H9 (cell line): Measurements from ENCODE around the gene UBE2G1. TPM values are rescaled to one million over a fixed set of nuclear protein-coding genes. Genes with fewer than 3 reads are reported as not detected.

Source experiments
- DNase-seq: peaks from one replicate; pipeline ENCODE4 v3.0.0-alpha.2; 2017
- H2AFZ ChIP-seq: one replicate; pipeline ENCODE4 v1.6.1; 2013; ENCODE audit warnings: mild to moderate bottlenecking, low read length, control low read depth, moderate library complexity
- H2AK5ac ChIP-seq: 2 replicates; pipeline ENCODE4 v1.6.1; 2013; ENCODE audit warnings: low read length, control low read depth, mixed read lengths; ENCODE audit not compliant: insufficient read length
- H2BK120ac ChIP-seq: one replicate; pipeline ENCODE4 v1.6.1; 2013; ENCODE audit warnings: low read depth, mild to moderate bottlenecking, low read length, control low read depth, inconsistent platforms; ENCODE audit not compliant: poor library complexity, severe bottlenecking
- H2BK12ac ChIP-seq: 2 replicates; pipeline ENCODE4 v1.6.1; 2013; ENCODE audit warnings: low read length, control low read depth, mixed read lengths, low read depth; ENCODE audit not compliant: insufficient read length
- H2BK15ac ChIP-seq: 2 replicates; pipeline ENCODE4 v1.6.1; 2013; ENCODE audit warnings: low read depth, low read length, control low read depth
- H2BK20ac ChIP-seq: one replicate; pipeline ENCODE4 v1.6.1; 2013; ENCODE audit warnings: low read depth, mild to moderate bottlenecking, low read length, control low read depth, inconsistent platforms; ENCODE audit not compliant: poor library complexity, severe bottlenecking
- H2BK5ac ChIP-seq: 2 replicates; pipeline ENCODE4 v1.6.1; 2013; ENCODE audit warnings: low read length, control low read depth, mixed read lengths; ENCODE audit not compliant: insufficient read length
- H3K14ac ChIP-seq: 2 replicates; pipeline ENCODE4 v1.6.1; 2013; ENCODE audit warnings: low read length, control low read depth; ENCODE audit not compliant: insufficient read depth
- H3K18ac ChIP-seq: 2 replicates; pipeline ENCODE4 v1.6.1; 2013; ENCODE audit warnings: low read depth, mild to moderate bottlenecking, mixed read lengths, low read length, control low read depth; ENCODE audit not compliant: insufficient read length
- H3K23ac ChIP-seq: 2 replicates; pipeline ENCODE4 v1.6.1; 2013; ENCODE audit warnings: low read length, control low read depth, mixed read lengths, low read depth; ENCODE audit not compliant: insufficient read length
- H3K23me2 ChIP-seq: 2 replicates; pipeline ENCODE4 v1.6.1; 2013; ENCODE audit warnings: low read depth, mild to moderate bottlenecking, mixed read lengths, low read length, control low read depth; ENCODE audit not compliant: insufficient read length, poor library complexity, severe bottlenecking
- H3K27ac ChIP-seq: 2 replicates; pipeline ENCODE4 v1.5.1; 2013; ENCODE audit warnings: low read length, control low read depth, mixed read lengths, low read depth; ENCODE audit not compliant: insufficient read length
- H3K27me3 ChIP-seq: 2 replicates; pipeline ENCODE4 v1.6.1; 2013; ENCODE audit warnings: low read length, control low read depth, inconsistent platforms; ENCODE audit not compliant: insufficient read depth
- H3K4ac ChIP-seq: 2 replicates; pipeline ENCODE4 v1.6.1; 2013; ENCODE audit warnings: low read depth, mild to moderate bottlenecking, control low read depth, inconsistent platforms, low read length, moderate library complexity
- H3K4me1 ChIP-seq: 2 replicates; pipeline ENCODE4 v1.6.1; 2013; ENCODE audit warnings: low read length, control low read depth, inconsistent platforms; ENCODE audit not compliant: insufficient read depth
- H3K4me2 ChIP-seq: 2 replicates; pipeline ENCODE4 v1.6.1; 2013; ENCODE audit warnings: low read length, control low read depth, mixed read lengths; ENCODE audit not compliant: insufficient read length, insufficient read depth
- H3K56ac ChIP-seq: 2 replicates; pipeline ENCODE4 v1.6.1; 2013; ENCODE audit warnings: low read depth, mild to moderate bottlenecking, mixed read lengths, low read length, control low read depth; ENCODE audit not compliant: insufficient read length
- H3K79me1 ChIP-seq: 2 replicates; pipeline ENCODE4 v1.6.1; 2013; ENCODE audit warnings: low read depth, mild to moderate bottlenecking, moderate library complexity, low read length, control low read depth, inconsistent platforms; ENCODE audit not compliant: insufficient read depth, poor library complexity, severe bottlenecking
- H3K79me2 ChIP-seq: 2 replicates; pipeline ENCODE4 v1.6.1; 2013; ENCODE audit warnings: low read length, control low read depth, inconsistent platforms; ENCODE audit not compliant: insufficient read depth
- H3K9ac ChIP-seq: 2 replicates; pipeline ENCODE4 v1.6.1; 2013; ENCODE audit warnings: low read length, control low read depth, mixed read lengths; ENCODE audit not compliant: insufficient read length; ENCODE audit errors: extremely low read depth
- H3K9me3 ChIP-seq: one replicate; pipeline ENCODE4 v1.6.1; 2013; ENCODE audit warnings: low read depth, low read length, inconsistent platforms; ENCODE audit not compliant: control insufficient read depth
- H3T11ph ChIP-seq: one replicate; pipeline ENCODE4 v1.6.1; 2013; ENCODE audit warnings: mild to moderate bottlenecking, low read length, control low read depth, inconsistent platforms
- H4K20me1 ChIP-seq: one replicate; pipeline ENCODE4 v1.6.1; 2013; ENCODE audit not compliant: control insufficient read depth, insufficient read length, insufficient read depth
- H4K5ac ChIP-seq: 2 replicates; pipeline ENCODE4 v1.6.1; 2013; ENCODE audit warnings: low read depth, mild to moderate bottlenecking, mixed read lengths, low read length, control low read depth; ENCODE audit not compliant: insufficient read length
- H4K8ac ChIP-seq: replicated peaks from 2 replicates; pipeline ENCODE4 v1.6.1; 2013; ENCODE audit warnings: low read length, control low read depth, mixed read lengths, low read depth; ENCODE audit not compliant: insufficient read length
- H4K91ac ChIP-seq: 2 replicates; pipeline ENCODE4 v1.6.1; 2013; ENCODE audit warnings: low read depth, mild to moderate bottlenecking, moderate library complexity, mixed read lengths, low read length, control low read depth; ENCODE audit not compliant: insufficient read length
- H3K27ac Mint-ChIP-seq, 3 experiments: 2 replicates in 2 of 3; 3 replicates in 1 of 3; pipeline ENCODE4 v1.8.0; 2020 to 2021; ENCODE audit warnings: mixed read lengths in 3 of 3, mild to moderate bottlenecking in 1 of 3, moderate library complexity in 1 of 3
- H3K27me3 Mint-ChIP-seq: 2 replicates; pipeline ENCODE4 v1.8.0; 2021; ENCODE audit warnings: low read depth, mild to moderate bottlenecking, moderate library complexity, mixed read lengths
- H3K36me3 Mint-ChIP-seq, 3 experiments: 2 replicates in 2 of 3; 3 replicates in 1 of 3; pipeline ENCODE4 v1.8.0; 2020 to 2021; ENCODE audit warnings: low read depth in 3 of 3, mixed read lengths in 3 of 3; ENCODE audit not compliant: insufficient read depth in 1 of 3
- H3K4me1 Mint-ChIP-seq, 2 experiments: 2 replicates each; pipeline ENCODE4 v1.8.0; 2020; ENCODE audit warnings: mixed read lengths in 2 of 2
- H3K4me3 Mint-ChIP-seq, 2 experiments: 2 replicates in 1 of 2; 3 replicates in 1 of 2; pipeline ENCODE4 v1.8.0; 2020 to 2021; ENCODE audit warnings: mild to moderate bottlenecking in 2 of 2, mixed read lengths in 2 of 2, moderate library complexity in 1 of 2
- H3K9me3 Mint-ChIP-seq, 2 experiments: 2 replicates in 1 of 2; 3 replicates in 1 of 2; pipeline ENCODE4 v1.8.0; 2020; ENCODE audit warnings: mild to moderate bottlenecking in 2 of 2, mixed read lengths in 2 of 2, moderate library complexity in 1 of 2
- WGBS: extraction: QIAGEN DNeasy Blood & Tissue Kit; methylation state at CpG from one replicate; pipeline ENCODE4 v1.1.7; 2013; ENCODE audit warnings: missing lambda C conversion rate, low lambda C conversion rate, mixed read lengths; ENCODE audit not compliant: insufficient read length; ENCODE audit errors: extremely low coverage; 5-methylcytosine and 5-hydroxymethylcytosine counted together
- total RNA-seq: library from RNA; stranded (reverse); gene quantifications from 2 replicates; pipeline ENCODE4 v1.2.1, GENCODE V29; 2021
- TF ChIP-seq, protein P1 (sequence below): fragments of 200-600 bp; sonication (generic); conservative IDR thresholded peaks from 3 replicates; pipeline ENCODE4 v1.8.0; 2021; ENCODE audit warnings: antibody characterized with exemption, mild to moderate bottlenecking

Gene UBE2G1
- total RNA-seq, 1 experiment from 2014 or later = 188 TPM

GRCh38 chr17:4364622-4365041, 1.8 kb downstream of the UBE2G1 start:
- Mint-ChIP-seq H3K27ac (peak overlapping the region; percentile 83 to 98 (median 94)), H3K4me3 (peak overlapping the region; percentile 84 to 94), H3K27me3 (no peaks in the 10 kb centered on the region), H3K9me3 (peaks cover 0 to 4% of the 10 kb centered on the region in 2 experiments; a peak in 2 of 5 replicates), H3K36me3 (peaks cover 16 to 39% (median 28%) of the 10 kb centered on the region in 3 experiments), H3K4me1 (peaks cover 19 to 31% of the 10 kb centered on the region in 2 experiments)
- no peaks in the 10 kb centered on the region for H3K4me1 ChIP-seq
- peaks cover 6% of the 10 kb centered on the region for H3K23me2 ChIP-seq
- H4K5ac ChIP-seq = no peak overlapping the region
- no peak overlapping the region for H2BK20ac ChIP-seq
- H3K27ac ChIP-seq = no peak overlapping the region
- H4K8ac ChIP-seq = no peak overlapping the region
- no peak overlapping the region for H3T11ph ChIP-seq
- no peak overlapping the region for H2BK12ac ChIP-seq
- no peak overlapping the region for H3K56ac ChIP-seq
- no peak overlapping the region for H2BK15ac ChIP-seq
- H2AFZ ChIP-seq = no peak overlapping the region
- DNase-seq = no peak
- H3K79me1 ChIP-seq = no peaks in the 10 kb centered on the region
- no peaks in the 10 kb centered on the region for H4K20me1 ChIP-seq
- H3K23ac ChIP-seq = no peak overlapping the region
- H3K4me2 ChIP-seq = peak overlapping the region; percentile 40
- WGBS = no CpG with 5 or more reads among the region's 18 CpGs
- H3K9me3 ChIP-seq = no peaks in the 10 kb centered on the region
- no peak overlapping the region; the same call in 1 of the 2 replicates for H3K14ac ChIP-seq
- no peak overlapping the region for H3K18ac ChIP-seq
- H3K9ac ChIP-seq = peak overlapping the region; percentile 68
- H4K91ac ChIP-seq = no peak overlapping the region
- no peaks in the 10 kb centered on the region for H3K27me3 ChIP-seq
- no peak overlapping the region for H2BK5ac ChIP-seq
- H2BK120ac ChIP-seq = no peak overlapping the region
- no peak overlapping the region for H2AK5ac ChIP-seq
- no peak overlapping the region for H3K4ac ChIP-seq
- TF ChIP-seq, protein P1, sequence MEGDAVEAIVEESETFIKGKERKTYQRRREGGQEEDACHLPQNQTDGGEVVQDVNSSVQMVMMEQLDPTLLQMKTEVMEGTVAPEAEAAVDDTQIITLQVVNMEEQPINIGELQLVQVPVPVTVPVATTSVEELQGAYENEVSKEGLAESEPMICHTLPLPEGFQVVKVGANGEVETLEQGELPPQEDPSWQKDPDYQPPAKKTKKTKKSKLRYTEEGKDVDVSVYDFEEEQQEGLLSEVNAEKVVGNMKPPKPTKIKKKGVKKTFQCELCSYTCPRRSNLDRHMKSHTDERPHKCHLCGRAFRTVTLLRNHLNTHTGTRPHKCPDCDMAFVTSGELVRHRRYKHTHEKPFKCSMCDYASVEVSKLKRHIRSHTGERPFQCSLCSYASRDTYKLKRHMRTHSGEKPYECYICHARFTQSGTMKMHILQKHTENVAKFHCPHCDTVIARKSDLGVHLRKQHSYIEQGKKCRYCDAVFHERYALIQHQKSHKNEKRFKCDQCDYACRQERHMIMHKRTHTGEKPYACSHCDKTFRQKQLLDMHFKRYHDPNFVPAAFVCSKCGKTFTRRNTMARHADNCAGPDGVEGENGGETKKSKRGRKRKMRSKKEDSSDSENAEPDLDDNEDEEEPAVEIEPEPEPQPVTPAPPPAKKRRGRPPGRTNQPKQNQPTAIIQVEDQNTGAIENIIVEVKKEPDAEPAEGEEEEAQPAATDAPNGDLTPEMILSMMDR = no peak
- peaks cover 37% of the 10 kb centered on the region; the same call in 1 of the 2 replicates for H3K79me2 ChIP-seq
